ENCODE measurements around the gene CRHR1. TPM values are rescaled to one million over a fixed set of nuclear protein-coding genes. Genes with fewer than 3 reads are reported as not detected.
A peak's percentile ranks its signal among the peaks of the same experiment; 100 is the strongest.

CRHR1 gene
- polyA plus RNA-seq, 3 donors = not detected

DNA sequence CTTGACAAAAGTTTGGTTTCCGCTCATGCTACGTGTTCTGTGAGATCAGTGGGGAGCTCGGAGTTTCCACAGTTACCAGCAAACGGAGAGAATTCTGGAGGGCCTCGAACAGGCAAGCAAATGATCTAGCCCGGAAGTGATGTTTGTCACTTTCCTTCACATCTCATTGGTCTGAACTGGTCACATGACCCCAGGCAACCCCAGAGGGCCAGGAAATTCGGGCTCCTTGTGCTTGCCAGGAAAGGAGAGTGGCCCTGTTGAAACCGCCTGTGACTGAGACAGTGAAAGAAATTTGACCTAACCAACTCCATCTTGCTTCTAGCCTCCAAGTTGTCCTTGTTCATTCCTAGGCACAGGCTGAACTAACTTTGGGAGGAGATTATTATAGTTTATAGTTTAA lies 83.6 kb downstream of the CRHR1 start:
- Histone ChIP-seq H3K79me2 (ENCODE audit: insufficient read depth, low read length) (no peaks in the 10 kb centered on the region), H4K20me1 (ENCODE audit: insufficient read depth, low read length) (no peaks in the 10 kb centered on the region), H3K4me1 (ENCODE audit: control insufficient read depth in 1 of 2, insufficient read depth in 2 of 2, low read length in 2 of 2) (no peaks in the 10 kb centered on the region), H3K4me2 (replicated peaks; ENCODE audit: extremely low read depth, low read length, poor library complexity, severe bottlenecking) (no peak overlapping the region), H3K4me3 (replicated peaks in 1 of 3; ENCODE audit: low read depth in 2 of 3, low read length in 3 of 3) (no peak overlapping the region), H3K27ac (ENCODE audit: low read depth in 1 of 2, low read length in 2 of 2) (no peak overlapping the region), H3K9me3 (replicated peaks in 1 of 2; ENCODE audit: control insufficient read depth in 1 of 2, insufficient read depth in 1 of 2, low read length in 2 of 2) (no peaks in the 10 kb centered on the region), H3K9ac (ENCODE audit: insufficient read depth, low read length, poor library complexity, severe bottlenecking) (no peak overlapping the region), H3K36me3 (replicated peaks in 1 of 2; ENCODE audit: control insufficient read depth in 1 of 2, insufficient read depth in 2 of 2, low read length in 2 of 2) (no peaks in the 10 kb centered on the region), H2AFZ (ENCODE audit: insufficient read depth, low read depth, low read length, poor library complexity, severe bottlenecking) (no peak overlapping the region), H3K27me3 (ENCODE audit: control insufficient read depth in 2 of 2, insufficient read depth in 2 of 2, low read length in 2 of 2) (peaks cover 0 to 7% of the 10 kb centered on the region in 2 donors)
- Mint-ChIP-seq H3K36me3 (no peaks in the 10 kb centered on the region), H3K27me3 (ENCODE audit: low read depth in 3 of 3) (peaks cover 16 to 18% (median 16%) of the 10 kb centered on the region in 3 donors), H3K4me3 (no peak overlapping the region), H3K9me3 (peaks cover 0 to 14% (median 6%) of the 10 kb centered on the region in 7 donors), H3K27ac (peak overlapping the region in 2 of 7 donors; percentile 3 to 12), H3K4me1 (peaks cover 7% of the 10 kb centered on the region)
- no peak for DNase-seq
- TF ChIP-seq, protein P1, sequence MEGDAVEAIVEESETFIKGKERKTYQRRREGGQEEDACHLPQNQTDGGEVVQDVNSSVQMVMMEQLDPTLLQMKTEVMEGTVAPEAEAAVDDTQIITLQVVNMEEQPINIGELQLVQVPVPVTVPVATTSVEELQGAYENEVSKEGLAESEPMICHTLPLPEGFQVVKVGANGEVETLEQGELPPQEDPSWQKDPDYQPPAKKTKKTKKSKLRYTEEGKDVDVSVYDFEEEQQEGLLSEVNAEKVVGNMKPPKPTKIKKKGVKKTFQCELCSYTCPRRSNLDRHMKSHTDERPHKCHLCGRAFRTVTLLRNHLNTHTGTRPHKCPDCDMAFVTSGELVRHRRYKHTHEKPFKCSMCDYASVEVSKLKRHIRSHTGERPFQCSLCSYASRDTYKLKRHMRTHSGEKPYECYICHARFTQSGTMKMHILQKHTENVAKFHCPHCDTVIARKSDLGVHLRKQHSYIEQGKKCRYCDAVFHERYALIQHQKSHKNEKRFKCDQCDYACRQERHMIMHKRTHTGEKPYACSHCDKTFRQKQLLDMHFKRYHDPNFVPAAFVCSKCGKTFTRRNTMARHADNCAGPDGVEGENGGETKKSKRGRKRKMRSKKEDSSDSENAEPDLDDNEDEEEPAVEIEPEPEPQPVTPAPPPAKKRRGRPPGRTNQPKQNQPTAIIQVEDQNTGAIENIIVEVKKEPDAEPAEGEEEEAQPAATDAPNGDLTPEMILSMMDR (IDR thresholded peaks at IDR 0.05) = no peak
- WGBS (ENCODE audit: insufficient coverage) = 77% methylated on average over 7 of the region's 8 CpGs
- intact Hi-C loops (cut with micrococcal nuclease) = no loop called here

DNA sequence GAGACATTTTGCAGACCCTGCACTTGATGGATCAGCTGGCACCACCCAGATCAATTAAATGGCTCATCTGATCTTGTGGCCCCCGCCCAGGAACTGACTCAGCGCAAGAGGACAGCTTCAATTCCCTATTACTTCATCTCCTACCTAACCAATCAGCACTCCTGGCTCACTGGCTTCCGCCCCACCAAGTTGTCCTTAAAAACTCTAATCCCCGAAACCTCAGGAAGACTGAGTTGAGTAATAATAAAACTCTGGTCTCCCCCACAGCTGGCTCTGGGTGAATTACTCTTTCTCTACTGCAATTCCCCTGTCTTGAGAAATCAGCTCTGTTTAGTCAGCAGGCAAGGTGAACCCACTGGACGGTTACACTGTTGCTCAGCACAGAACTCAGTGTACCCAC lies 84.2 kb downstream of the CRHR1 start:
- Histone ChIP-seq H2AFZ (ENCODE audit: insufficient read depth, low read depth, low read length, poor library complexity, severe bottlenecking) (no peak overlapping the region), H3K9me3 (replicated peaks in 1 of 2; ENCODE audit: control insufficient read depth in 1 of 2, insufficient read depth in 1 of 2, low read length in 2 of 2) (no peaks in the 10 kb centered on the region), H3K9ac (ENCODE audit: insufficient read depth, low read length, poor library complexity, severe bottlenecking) (no peak overlapping the region), H3K36me3 (replicated peaks in 1 of 2; ENCODE audit: control insufficient read depth in 1 of 2, insufficient read depth in 2 of 2, low read length in 2 of 2) (no peaks in the 10 kb centered on the region), H3K27ac (ENCODE audit: low read depth in 1 of 2, low read length in 2 of 2) (no peak overlapping the region), H3K79me2 (ENCODE audit: insufficient read depth, low read length) (no peaks in the 10 kb centered on the region), H3K4me3 (replicated peaks in 1 of 3; ENCODE audit: low read depth in 2 of 3, low read length in 3 of 3) (no peak overlapping the region), H3K4me1 (ENCODE audit: control insufficient read depth in 1 of 2, insufficient read depth in 2 of 2, low read length in 2 of 2) (no peaks in the 10 kb centered on the region), H4K20me1 (ENCODE audit: insufficient read depth, low read length) (no peaks in the 10 kb centered on the region), H3K27me3 (ENCODE audit: control insufficient read depth in 2 of 2, insufficient read depth in 2 of 2, low read length in 2 of 2) (peaks cover 0 to 7% of the 10 kb centered on the region in 2 donors), H3K4me2 (replicated peaks; ENCODE audit: extremely low read depth, low read length, poor library complexity, severe bottlenecking) (no peak overlapping the region)
- 71% methylated on average over 3 of the region's 5 CpGs for WGBS (ENCODE audit: insufficient coverage)
- Mint-ChIP-seq H3K27ac (no peak overlapping the region), H3K4me3 (no peak overlapping the region), H3K4me1 (peaks cover 7% of the 10 kb centered on the region), H3K9me3 (peaks cover 0 to 12% (median 6%) of the 10 kb centered on the region in 7 donors), H3K27me3 (ENCODE audit: low read depth in 3 of 3) (peaks cover 13 to 19% (median 16%) of the 10 kb centered on the region in 3 donors), H3K36me3 (no peaks in the 10 kb centered on the region)
- TF ChIP-seq, protein P1 (IDR thresholded peaks at IDR 0.05) = no peak
- intact Hi-C loops (cut with micrococcal nuclease) = no loop called here
- no peak for DNase-seq

Data from CD14-positive monocyte (primary cell).